Activated CD4-positive, alpha-beta T cell treated with anti-CD3 and anti-CD28 coated beads for 36 hours (primary cell): Measurements from ENCODE around the gene RTL1. TPM values are rescaled to one million over a fixed set of nuclear protein-coding genes. Genes with fewer than 3 reads are reported as not detected.

Experiments
- ATAC-seq: fragments of 200-7000 bp; cut with Tn5 transposase; one replicate; pipeline ENCODE4 v1.10.0; 2021; ENCODE audit warnings: mild to moderate bottlenecking, moderate library complexity
- CTCF ChIA-PET: fragments of 350-600 bp; sonication (Branson Sonifier 250); formaldehyde crosslinking; loops from one replicate; lab custom pipeline; 2021; ENCODE audit warnings: antibody characterized with exemption; lab: Charles Lee
- POLR2A ChIA-PET: fragments of 350-600 bp; sonication (Branson Sonifier 250); formaldehyde crosslinking; loops from one replicate; lab custom pipeline; 2021; ENCODE audit warnings: antibody characterized with exemption, inconsistent platforms; lab: Charles Lee
- DNase-seq: peaks from one replicate; pipeline ENCODE4 v3.0.0-alpha.2; 2020
- H3K27ac Mint-ChIP-seq: one replicate; pipeline ENCODE4 v1.8.0; 2021; ENCODE audit warnings: mixed read lengths
- H3K27me3 Mint-ChIP-seq: one replicate; pipeline ENCODE4 v1.8.0; 2021; ENCODE audit warnings: mixed read lengths
- H3K36me3 Mint-ChIP-seq: one replicate; pipeline ENCODE4 v1.8.0; 2021; ENCODE audit warnings: low read depth, mixed read lengths
- H3K4me1 Mint-ChIP-seq: one replicate; pipeline ENCODE4 v1.8.0; 2021; ENCODE audit warnings: mixed read lengths
- H3K4me3 Mint-ChIP-seq: one replicate; pipeline ENCODE4 v1.8.0; 2021; ENCODE audit warnings: mild to moderate bottlenecking, moderate library complexity, mixed read lengths
- H3K9me3 Mint-ChIP-seq: one replicate; pipeline ENCODE4 v1.8.0; 2021; ENCODE audit warnings: low read depth, mixed read lengths
- intact Hi-C, 2 experiments: fragments of 100-400 bp; cut with DNase I in 1 of 2; cut with micrococcal nuclease in 1 of 2; formaldehyde crosslinking; loops; one replicate each; pipeline versions ENCODE4 v1.14.2 to v1.15.1; 2022 to 2024; cut with DNase I, micrococcal nuclease
- total RNA-seq, 2 experiments: library from RNA; stranded (reverse); gene quantifications; one replicate each; pipeline ENCODE4 v1.2.3, GENCODE V29; 2021

The RTL1 gene
- not detected for total RNA-seq

DNA sequence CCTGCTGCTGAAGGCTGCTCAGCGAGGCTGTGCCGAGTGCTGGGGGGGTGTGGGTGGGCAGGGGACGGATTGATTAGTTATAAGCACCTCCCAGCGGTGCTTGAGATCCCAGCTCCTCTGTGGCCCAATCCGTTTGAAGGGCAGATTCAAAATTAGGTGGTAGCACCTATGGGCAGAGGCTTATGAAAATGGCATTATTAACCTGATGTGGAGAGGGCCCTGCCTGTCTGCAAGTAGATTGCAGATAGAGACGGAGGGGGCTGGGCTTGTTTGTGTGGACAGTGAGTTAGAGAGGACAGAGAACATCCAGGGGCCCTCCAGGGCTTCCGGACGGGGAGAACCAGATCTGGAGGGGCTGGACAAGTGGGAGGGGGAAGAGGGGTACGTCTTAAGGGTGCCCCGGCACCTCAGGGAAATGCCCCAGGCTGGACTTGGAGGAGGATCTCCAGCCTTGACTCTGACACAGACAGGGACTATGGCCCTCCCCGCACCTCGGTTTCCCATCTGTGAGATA, at the start of gene RTL1:
TSS of gene RTL1 (minus strand) at position 51 of the 514 bp plus-strand sequence. CDS start 18,934 bp downstream, outside the sequence.
- Mint-ChIP-seq H3K4me3 (no peak within 1 kb of the TSS), H3K27me3 (peaks cover 40% of the 10 kb centered on the region), H3K27ac (no peak within 1 kb of the TSS), H3K4me1 (no peaks in the 10 kb centered on the region), H3K36me3 (no peaks in the 10 kb centered on the region), H3K9me3 (no peaks in the 10 kb centered on the region)
- DNase-seq, result no peak
- intact Hi-C loops, result no loop called here
- ChIA-PET POLR2A (no interaction called here), CTCF (no interaction called here)
- no peak for ATAC-seq

DNA sequence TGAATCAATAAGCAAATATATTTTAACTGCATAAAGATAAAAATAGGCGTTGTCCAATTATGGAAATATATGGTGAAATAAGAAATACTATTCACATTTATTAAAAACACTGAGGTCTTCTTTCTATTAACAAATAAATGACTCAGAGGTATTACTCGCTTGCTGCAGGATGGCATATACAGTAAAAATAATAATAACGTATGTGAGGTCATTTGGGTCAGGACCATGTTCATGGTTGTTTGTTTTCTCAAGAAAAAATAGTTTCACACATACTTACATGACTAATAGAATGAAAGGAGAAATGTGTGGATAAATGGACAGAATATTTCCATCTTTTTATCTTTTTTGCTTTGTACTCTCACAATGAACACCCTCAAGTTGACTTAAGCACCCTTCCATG, 46.5 kb upstream of the RTL1 start:
- H3K9me3 Mint-ChIP-seq, result no peaks in the 10 kb centered on the region
- no peaks in the 10 kb centered on the region for H3K36me3 Mint-ChIP-seq
- no peak for ATAC-seq
- H3K4me3 Mint-ChIP-seq, result no peak overlapping the region
- DNase-seq, result no peak
- ChIA-PET CTCF (no interaction called here), POLR2A (no interaction called here)
- no peaks in the 10 kb centered on the region for H3K4me1 Mint-ChIP-seq
- no peaks in the 10 kb centered on the region for H3K27me3 Mint-ChIP-seq
- intact Hi-C loops, result no loop called here
- H3K27ac Mint-ChIP-seq, result no peak overlapping the region

DNA sequence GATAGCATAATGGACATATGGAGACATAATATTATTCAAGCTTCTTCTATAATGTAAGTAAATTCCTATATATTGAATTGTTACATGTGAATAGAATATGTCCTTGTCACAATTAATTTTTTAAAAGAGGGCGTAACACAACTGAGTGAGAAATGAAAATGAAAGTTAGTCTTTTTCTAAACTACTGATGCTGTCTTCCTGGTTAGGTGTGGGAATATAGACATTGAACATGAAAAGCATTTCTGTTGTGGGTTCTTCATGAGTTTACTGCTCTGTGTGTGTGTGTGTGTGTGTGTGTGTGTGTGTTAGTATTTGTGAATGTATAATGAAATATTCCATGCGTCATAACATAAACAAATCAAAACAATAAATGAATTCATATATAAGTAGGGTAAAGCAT, 40.5 kb upstream of the RTL1 start:
- CTCF ChIA-PET, result no interaction called here

DNA sequence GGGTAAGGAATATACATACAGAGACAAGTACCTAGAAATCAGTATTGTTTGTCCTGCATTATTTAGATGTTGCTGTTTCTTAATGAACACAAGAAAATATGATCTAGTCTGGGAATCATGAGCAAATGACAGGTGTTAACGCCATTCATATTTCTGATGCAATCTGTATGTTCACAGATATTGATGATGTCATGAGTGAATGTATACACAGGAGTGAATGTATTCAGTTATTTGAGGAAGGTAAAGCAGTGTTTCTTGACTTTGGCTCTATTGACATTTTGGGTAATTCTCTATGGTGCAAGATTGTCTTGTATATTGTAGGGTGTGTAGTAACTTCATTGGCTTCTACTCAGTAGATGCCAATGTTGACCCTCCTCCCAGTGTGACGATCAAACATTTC, 26.7 kb upstream of the RTL1 start:
- Mint-ChIP-seq H3K4me3 (no peak overlapping the region), H3K4me1 (no peaks in the 10 kb centered on the region)

More for the DNA sequence above, 40.5 kb upstream of the RTL1 start:
- intact Hi-C loops, result no loop called here
- no peak for DNase-seq
- Mint-ChIP-seq H3K4me3 (no peak overlapping the region), H3K27ac (no peak overlapping the region), H3K9me3 (no peaks in the 10 kb centered on the region), H3K27me3 (no peaks in the 10 kb centered on the region), H3K4me1 (peaks cover 5% of the 10 kb centered on the region), H3K36me3 (no peaks in the 10 kb centered on the region)
- ATAC-seq, result no peak
- POLR2A ChIA-PET, result interaction anchor here (0.6 kb wide), 1 partner anchor 276 kb away, joined by 4 read pairs; no protein-coding TSS in a partner anchor

DNA sequence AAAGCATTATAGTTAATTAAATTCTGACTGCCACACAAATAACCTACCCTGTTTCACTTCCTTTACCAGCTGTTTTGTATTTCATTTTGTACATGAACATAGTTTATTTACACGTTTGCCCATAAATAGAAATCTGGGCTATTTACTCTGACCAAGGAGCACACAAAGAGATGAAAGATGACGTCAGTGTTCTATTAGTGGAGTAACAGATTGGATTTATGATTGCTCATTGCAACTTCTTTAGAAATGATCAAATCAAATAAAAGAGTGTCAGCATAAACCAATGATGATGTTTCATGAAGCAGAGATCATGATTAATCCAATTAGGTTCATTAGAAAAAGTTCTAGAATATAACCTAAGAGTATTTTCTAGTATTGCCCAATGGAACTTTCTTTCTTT, 12.0 kb upstream of the RTL1 start:
- CTCF ChIA-PET, result no interaction called here
- H3K27ac Mint-ChIP-seq, result no peak overlapping the region
- no peaks in the 10 kb centered on the region for H3K36me3 Mint-ChIP-seq
- ATAC-seq (no peak), DNase-seq (no peak)
- H3K4me1 Mint-ChIP-seq, result no peaks in the 10 kb centered on the region
- intact Hi-C loops, result no loop called here
- no peaks in the 10 kb centered on the region for H3K9me3 Mint-ChIP-seq
- POLR2A ChIA-PET, result no interaction called here
- no peak overlapping the region for H3K4me3 Mint-ChIP-seq
- peaks cover 8% of the 10 kb centered on the region for H3K27me3 Mint-ChIP-seq

More for the DNA sequence above, 26.7 kb upstream of the RTL1 start:
- POLR2A ChIA-PET, result no interaction called here
- no peak for ATAC-seq
- Mint-ChIP-seq H3K27me3 (peaks cover 16% of the 10 kb centered on the region), H3K9me3 (peaks cover 6% of the 10 kb centered on the region), H3K27ac (no peak overlapping the region), H3K36me3 (no peaks in the 10 kb centered on the region)
- CTCF ChIA-PET, result no interaction called here
- intact Hi-C loops, result no loop called here
- no peak for DNase-seq

DNA sequence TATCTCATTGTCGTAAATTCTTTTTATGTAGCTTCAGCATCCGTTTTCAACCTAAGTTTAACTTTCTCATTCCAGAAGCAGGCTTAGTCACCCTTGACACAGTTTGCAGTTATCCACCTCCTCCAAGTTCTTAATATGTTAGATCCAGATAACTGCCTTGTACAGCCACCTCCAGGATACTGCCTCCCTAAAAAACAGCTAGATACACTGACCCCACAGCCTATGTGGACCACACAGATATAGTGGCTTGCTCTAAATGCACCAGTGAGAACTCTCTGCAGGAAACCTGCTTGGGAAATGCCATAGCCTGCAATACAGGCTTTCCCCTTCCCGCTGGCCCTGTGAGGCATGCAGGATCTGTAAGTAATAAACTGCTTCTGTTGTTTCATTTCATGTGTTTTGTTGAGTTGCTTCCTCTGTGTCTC, 11.1 kb upstream of the RTL1 start:
- DNase-seq (no peak), ATAC-seq (no peak)
- Mint-ChIP-seq H3K36me3 (no peaks in the 10 kb centered on the region), H3K4me3 (no peak overlapping the region), H3K9me3 (no peaks in the 10 kb centered on the region), H3K27me3 (peaks cover 10% of the 10 kb centered on the region), H3K27ac (no peak overlapping the region), H3K4me1 (no peaks in the 10 kb centered on the region)
- intact Hi-C loops, result no loop called here
- ChIA-PET POLR2A (no interaction called here), CTCF (no interaction called here)

DNA sequence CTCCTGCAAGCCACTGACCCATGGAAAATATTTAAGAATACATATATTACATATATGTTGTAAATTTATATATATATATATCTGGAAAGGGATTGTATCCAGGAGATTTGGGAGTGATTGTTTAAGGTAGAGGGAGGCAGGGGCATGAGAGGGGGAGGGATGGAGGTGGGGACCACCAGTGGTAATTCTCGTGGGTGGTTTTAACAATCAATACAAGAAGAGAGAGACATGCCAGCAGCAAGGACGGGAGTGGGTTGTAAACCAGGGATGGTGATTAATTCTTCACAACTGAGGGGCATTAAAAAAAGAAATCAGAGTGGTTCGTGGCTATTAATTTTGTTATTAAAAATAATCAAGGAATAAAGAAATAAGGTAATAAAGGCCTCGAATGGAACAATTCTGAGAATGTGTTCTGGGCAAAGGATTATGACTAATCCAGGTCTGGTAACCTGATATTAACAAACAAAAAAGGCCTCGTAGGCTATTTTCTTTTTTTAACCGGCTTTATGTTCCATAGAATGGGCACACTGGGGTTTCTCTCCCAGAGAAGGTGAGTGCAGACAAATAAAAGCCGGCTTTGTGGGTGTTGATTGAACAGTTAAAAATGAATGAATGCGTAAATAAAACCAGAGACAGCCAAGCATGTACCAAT, 8.3 kb upstream of the RTL1 start:
- CTCF ChIA-PET, result no interaction called here
- H3K36me3 Mint-ChIP-seq, result no peaks in the 10 kb centered on the region

DNA sequence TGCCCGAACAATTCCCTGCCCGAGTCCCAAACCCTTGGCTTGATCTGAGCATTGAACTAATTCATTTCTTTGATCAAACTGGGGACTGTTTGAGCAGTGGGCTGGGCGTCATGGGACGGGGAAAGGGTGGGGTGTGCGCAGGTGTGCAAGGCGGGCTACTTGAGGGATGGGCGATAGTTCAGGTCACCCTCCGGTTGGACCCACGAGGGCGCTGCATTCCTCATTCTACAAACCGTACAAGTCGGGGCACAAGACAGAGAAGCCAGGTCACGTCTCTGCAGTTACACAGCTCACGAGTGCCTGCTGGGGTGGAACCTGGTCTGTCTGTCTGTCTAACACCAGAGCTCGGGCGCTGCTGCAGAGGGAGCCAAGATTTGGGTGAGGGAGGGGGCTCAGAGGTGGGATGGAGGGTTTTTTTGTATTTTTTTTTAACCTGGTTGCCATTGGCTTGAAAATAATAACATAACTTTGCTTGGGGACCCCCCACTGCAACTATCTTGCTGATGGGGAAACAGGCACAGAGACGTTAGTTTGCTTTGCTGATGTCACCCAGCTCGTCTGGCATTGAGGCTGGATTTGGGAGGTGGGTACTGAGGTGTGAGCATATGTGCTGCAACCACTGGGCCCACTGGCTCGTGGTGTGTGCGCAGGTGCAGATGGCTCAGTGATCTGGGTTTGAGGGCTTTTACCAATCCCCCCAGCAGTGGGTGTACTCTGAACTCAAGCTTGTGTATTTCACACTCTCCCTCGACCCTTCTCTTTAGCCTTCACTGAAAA, 7.6 kb upstream of the RTL1 start:
- no peak overlapping the region for H3K27ac Mint-ChIP-seq
- H3K36me3 Mint-ChIP-seq, result no peaks in the 10 kb centered on the region
- intact Hi-C loops, result no loop called here
- ATAC-seq, result no peak
- H3K27me3 Mint-ChIP-seq, result peaks cover 10% of the 10 kb centered on the region
- POLR2A ChIA-PET, result no interaction called here
- no peaks in the 10 kb centered on the region for H3K9me3 Mint-ChIP-seq
- no peak overlapping the region for H3K4me3 Mint-ChIP-seq
- no peak for DNase-seq
- CTCF ChIA-PET, result no interaction called here
- H3K4me1 Mint-ChIP-seq, result no peaks in the 10 kb centered on the region

More for the DNA sequence above, 8.3 kb upstream of the RTL1 start:
- Mint-ChIP-seq H3K4me3 (no peak overlapping the region), H3K4me1 (no peaks in the 10 kb centered on the region), H3K9me3 (no peaks in the 10 kb centered on the region), H3K27ac (no peak overlapping the region), H3K27me3 (peaks cover 10% of the 10 kb centered on the region)
- ATAC-seq (no peak), DNase-seq (no peak)
- intact Hi-C loops, result no loop called here
- POLR2A ChIA-PET, result no interaction called here

DNA sequence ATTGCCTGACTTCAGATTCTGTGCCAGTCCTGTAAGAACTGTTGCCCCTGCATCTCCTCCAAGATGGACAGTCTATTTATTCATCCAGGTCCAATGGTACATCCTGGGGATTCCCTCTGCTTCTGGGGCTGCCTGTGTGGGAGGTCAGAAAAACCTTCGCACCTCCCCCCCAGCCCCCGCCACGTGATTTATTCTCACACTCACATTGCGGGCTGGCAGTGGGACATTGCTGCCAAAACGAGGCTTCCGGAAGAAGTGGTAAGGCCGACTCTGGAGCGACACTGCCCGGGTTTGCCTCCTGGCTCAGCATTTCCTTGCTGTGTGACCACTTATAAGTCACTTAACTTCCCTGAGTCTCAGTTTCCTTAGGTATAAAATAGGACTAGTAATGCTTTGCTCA, 5.9 kb upstream of the RTL1 start:
- H3K27ac Mint-ChIP-seq, result no peak overlapping the region
- intact Hi-C loops, result loop anchor here in 1 of 2 experiments (5.0 kb wide), 1 partner anchor 718 kb away; no protein-coding TSS in a partner anchor

DNA sequence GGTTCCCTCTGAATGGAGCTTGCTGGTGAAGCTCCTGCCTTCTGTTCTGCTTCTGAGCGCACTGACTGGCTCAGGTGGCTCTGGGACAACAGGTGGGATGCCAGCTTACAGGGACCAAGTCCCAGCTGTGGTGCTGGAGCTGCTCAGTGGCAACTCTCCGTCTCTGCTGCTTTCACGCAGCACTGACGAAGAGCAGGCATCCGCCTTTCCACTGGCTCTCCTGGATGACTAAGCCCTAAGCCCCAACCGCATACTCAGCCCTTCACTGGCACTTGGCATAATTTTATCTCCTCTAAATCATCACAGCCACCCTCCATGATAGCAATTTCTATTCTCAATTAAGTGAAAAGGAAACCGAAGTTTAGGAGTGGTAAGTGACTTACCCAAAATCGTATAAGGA, 3.7 kb upstream of the RTL1 start:
- Mint-ChIP-seq H3K27me3 (peaks cover 19% of the 10 kb centered on the region), H3K36me3 (no peaks in the 10 kb centered on the region), H3K4me3 (no peak overlapping the region), H3K9me3 (no peaks in the 10 kb centered on the region), H3K4me1 (no peaks in the 10 kb centered on the region), H3K27ac (no peak overlapping the region)
- ATAC-seq (no peak), DNase-seq (no peak)
- ChIA-PET POLR2A (no interaction called here), CTCF (no interaction called here)
- intact Hi-C loops, result loop anchor here (2.0 to 5.0 kb wide), 3 partner anchors 328 to 722 kb away; no protein-coding TSS in a partner anchor

More for the DNA sequence above, 5.9 kb upstream of the RTL1 start:
- ChIA-PET POLR2A (no interaction called here), CTCF (no interaction called here)
- Mint-ChIP-seq H3K4me3 (no peak overlapping the region), H3K36me3 (no peaks in the 10 kb centered on the region), H3K4me1 (no peaks in the 10 kb centered on the region), H3K9me3 (no peaks in the 10 kb centered on the region), H3K27me3 (peaks cover 11% of the 10 kb centered on the region)
- ATAC-seq (no peak), DNase-seq (no peak)

DNA sequence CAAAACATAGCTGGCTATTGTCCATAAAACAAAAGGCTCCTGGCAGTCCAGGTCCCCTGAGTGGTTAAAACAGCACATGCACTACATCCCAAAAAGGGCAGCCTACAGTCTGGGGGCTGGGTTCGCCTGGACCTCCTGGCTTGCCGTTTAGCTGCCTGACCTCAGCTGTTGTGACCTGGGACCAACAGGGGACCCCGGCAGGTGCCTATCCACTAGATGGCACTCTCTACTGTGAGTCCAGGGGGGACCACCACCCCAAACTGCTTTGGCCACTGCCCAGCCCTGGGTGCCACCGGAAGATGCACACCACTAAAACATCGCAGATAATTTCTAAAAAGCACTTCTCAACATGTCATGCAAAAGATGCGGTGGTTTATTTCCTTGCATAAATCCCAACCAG, 2.9 kb upstream of the RTL1 start:
- H3K27me3 Mint-ChIP-seq, result peaks cover 24% of the 10 kb centered on the region
- POLR2A ChIA-PET, result no interaction called here
- H3K9me3 Mint-ChIP-seq, result no peaks in the 10 kb centered on the region
- H3K4me1 Mint-ChIP-seq, result no peaks in the 10 kb centered on the region
- ATAC-seq, result no peak
- DNase-seq, result no peak
- CTCF ChIA-PET, result no interaction called here
- intact Hi-C loops, result loop anchor here (2.0 to 5.0 kb wide), 3 partner anchors 328 to 722 kb away; no protein-coding TSS in a partner anchor
- no peak overlapping the region for H3K27ac Mint-ChIP-seq
- H3K4me3 Mint-ChIP-seq, result no peak overlapping the region
- H3K36me3 Mint-ChIP-seq, result no peaks in the 10 kb centered on the region
